WI38 (cell line): ENCODE measurements around the gene NFIL3.
"Not testable (repeated sequence)": the region's sequence is repeated elsewhere in the genome, so short reads cannot be mapped to it uniquely, and the experiment has no call there.

Experiments
- H3K4me3 ChIP-seq: 2 replicates; pipeline ENCODE4 v1.5.1; 2011; ENCODE audit warnings: low read depth, mild to moderate bottlenecking, control low read depth, low read length
- CTCF ChIP-seq: IDR thresholded peaks from 2 replicates; pipeline ENCODE4 v1.5.1; 2012; ENCODE audit warnings: low read depth, mild to moderate bottlenecking, control low read depth, low read length

NFIL3 gene

GRCh38 chr9:91423785-91424402 lies at the start of gene NFIL3:
NFIL3 (minus strand) TSS chr9:91423832; CDS start chr9:91410734, 13,098 bp downstream.
- TF ChIP-seq CTCF, result no peak
- peak within 1 kb of the TSS; percentile 83 for H3K4me3 ChIP-seq

GRCh38 chr9:91471524-91471923 lies 47.9 kb upstream of the NFIL3 start:
- H3K4me3 ChIP-seq, result not testable (repeated sequence)

- TF ChIP-seq CTCF, result no peak
- no peak overlapping the region for H3K4me3 ChIP-seq
Measured at GRCh38 chr9:91465420-91465819, 41.8 kb upstream of the NFIL3 start.

- no peak for TF ChIP-seq CTCF
- no peak overlapping the region for H3K4me3 ChIP-seq
Measured at GRCh38 chr9:91458906-91459305, 35.3 kb upstream of the NFIL3 start.

GRCh38 chr9:91452844-91453243 lies 29.2 kb upstream of the NFIL3 start:
- no peak for TF ChIP-seq CTCF
- no peak overlapping the region for H3K4me3 ChIP-seq

GRCh38 chr9:91451431-91452270 lies 28.0 kb upstream of the NFIL3 start:
- no peak for TF ChIP-seq CTCF
- H3K4me3 ChIP-seq, result no peak overlapping the region

- no peak overlapping the region for H3K4me3 ChIP-seq
- TF ChIP-seq CTCF, result no peak
Measured at GRCh38 chr9:91445135-91445534, 21.5 kb upstream of the NFIL3 start.

GRCh38 chr9:91443994-91444392 lies 20.4 kb upstream of the NFIL3 start:
- no peak overlapping the region for H3K4me3 ChIP-seq
- no peak for TF ChIP-seq CTCF
